Body of pancreas (tissue), 4 donors: ENCODE measurements around the gene MTREX. TPM values are rescaled to one million over a fixed set of nuclear protein-coding genes. Genes with fewer than 3 reads are reported as not detected.

ENCODE experiments used
- ATAC-seq: fragments of 150-250 bp; one replicate; pipeline ENCODE4 v1.9.1; 2016
- DNase-seq, 4 donors: peaks; one replicate each; pipeline ENCODE4 v3.0.0-alpha.2; 2019
- H3K27ac ChIP-seq, 4 donors: fragments of 200-600 bp; sonication (generic); 1 replicate in 3 of 4; 2 replicates in 1 of 4; pipeline versions ENCODE4 v1.5.1 to v1.6.1; 2016 to 2019; ENCODE audit warnings: mild to moderate bottlenecking in 1 of 4, mixed read lengths in 1 of 4, moderate library complexity in 1 of 4
- H3K27me3 ChIP-seq, 2 donors: fragments of 200-600 bp; sonication (generic); one replicate each; pipeline ENCODE4 v1.6.0; 2016; ENCODE audit warnings: mild to moderate bottlenecking in 1 of 2
- H3K36me3 ChIP-seq, 2 donors: fragments of 200-600 bp; sonication (generic); replicated peaks in 1 of 2; 2 replicates each; pipeline ENCODE4 v1.5.1; 2016; ENCODE audit warnings: low read depth in 2 of 2; ENCODE audit not compliant: insufficient read depth in 1 of 2
- H3K4me1 ChIP-seq: fragments of 200-600 bp; sonication (generic); one replicate; pipeline ENCODE4 v1.6.0; 2016
- H3K4me3 ChIP-seq, 2 donors: fragments of 200-600 bp; sonication (generic); 1 replicate in 1 of 2; 2 replicates in 1 of 2; pipeline ENCODE4 v1.5.1; 2016 to 2019
- H3K9me3 ChIP-seq, 3 donors: fragments of 200-600 bp; sonication (generic); 1 replicate in 2 of 3; 2 replicates in 1 of 3; pipeline ENCODE4 v1.5.1; 2016
- POLR2A ChIP-seq, 3 donors: fragments of 450-650 bp; IDR thresholded peaks; one replicate each; pipeline ENCODE4 v1.6.1; 2016; ENCODE audit warnings: antibody characterized with exemption in 3 of 3, mild to moderate bottlenecking in 2 of 3
- WGBS, 2 donors: methylation state at CpG; one replicate each; pipeline ENCODE4 v1.1.5; 2017; 5-methylcytosine and 5-hydroxymethylcytosine counted together
- intact Hi-C: fragments of 100-400 bp; cut with DNase I; formaldehyde crosslinking; loops from one replicate; pipeline ENCODE4 v1.15.1; 2023
- total RNA-seq, 2 donors: library from RNA; depleted of rRNA; stranded (reverse); fragments of >200 nt; gene quantifications; one replicate each; pipeline ENCODE4 v1.1.0, GENCODE V29; 2016
- TF ChIP-seq, protein P1 (sequence below), 7 experiments: fragments of 450-650 bp in 4 of 7; fragments of 200-600 bp in 3 of 7; sonication (generic) in 3 of 7; IDR thresholded peaks; one replicate each; pipeline ENCODE4 v1.5.1; 2016 to 2019; ENCODE audit warnings: antibody characterized with exemption in 7 of 7

Gene MTREX
- total RNA-seq, 2 donors from 2014 or later: 35.5 to 36.9 TPM

GRCh38 chr5:55331321-55331720, 23.5 kb downstream of the MTREX start:
- Histone ChIP-seq H3K4me3 (no peak overlapping the region), H3K27me3 (no peaks in the 10 kb centered on the region), H3K4me1 (no peaks in the 10 kb centered on the region), H3K36me3 (peaks cover 0 to 4% of the 10 kb centered on the region in 2 donors), H3K9me3 (peaks cover 0 to 2% (median 0%) of the 10 kb centered on the region in 3 donors), H3K27ac (no peak overlapping the region)
- 80 to 89% methylated on average over 3 of the region's 3 CpGs for WGBS, 2 donors
- intact Hi-C loops: no loop called here
- ATAC-seq: no peak
- DNase-seq: no peak
- TF ChIP-seq POLR2A (IDR thresholded peaks at IDR 0.05): no peak
- TF ChIP-seq, protein P1, sequence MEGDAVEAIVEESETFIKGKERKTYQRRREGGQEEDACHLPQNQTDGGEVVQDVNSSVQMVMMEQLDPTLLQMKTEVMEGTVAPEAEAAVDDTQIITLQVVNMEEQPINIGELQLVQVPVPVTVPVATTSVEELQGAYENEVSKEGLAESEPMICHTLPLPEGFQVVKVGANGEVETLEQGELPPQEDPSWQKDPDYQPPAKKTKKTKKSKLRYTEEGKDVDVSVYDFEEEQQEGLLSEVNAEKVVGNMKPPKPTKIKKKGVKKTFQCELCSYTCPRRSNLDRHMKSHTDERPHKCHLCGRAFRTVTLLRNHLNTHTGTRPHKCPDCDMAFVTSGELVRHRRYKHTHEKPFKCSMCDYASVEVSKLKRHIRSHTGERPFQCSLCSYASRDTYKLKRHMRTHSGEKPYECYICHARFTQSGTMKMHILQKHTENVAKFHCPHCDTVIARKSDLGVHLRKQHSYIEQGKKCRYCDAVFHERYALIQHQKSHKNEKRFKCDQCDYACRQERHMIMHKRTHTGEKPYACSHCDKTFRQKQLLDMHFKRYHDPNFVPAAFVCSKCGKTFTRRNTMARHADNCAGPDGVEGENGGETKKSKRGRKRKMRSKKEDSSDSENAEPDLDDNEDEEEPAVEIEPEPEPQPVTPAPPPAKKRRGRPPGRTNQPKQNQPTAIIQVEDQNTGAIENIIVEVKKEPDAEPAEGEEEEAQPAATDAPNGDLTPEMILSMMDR (IDR thresholded peaks at IDR 0.05): no peak

DNA sequence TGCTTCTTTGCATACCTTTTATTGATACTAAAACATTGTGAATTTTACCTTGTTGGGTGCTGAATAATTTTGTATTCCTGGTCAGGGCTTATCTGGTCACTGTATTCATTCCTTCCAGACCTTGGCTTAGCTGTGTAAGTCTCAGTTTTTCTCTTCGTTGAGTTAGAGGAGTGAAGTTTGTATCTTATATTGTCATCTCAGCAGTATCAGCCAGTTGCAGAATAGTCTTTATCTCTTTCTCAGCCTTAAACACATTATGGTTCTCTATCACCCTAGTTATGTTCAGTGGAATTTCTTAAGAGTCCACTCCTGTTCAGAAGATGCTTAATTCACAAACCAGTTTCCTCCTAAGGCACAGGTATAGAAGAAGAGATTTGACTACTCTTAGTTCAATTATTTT, 25.2 kb downstream of the MTREX start:
- no peak overlapping the region for H3K4me3 ChIP-seq
- no peaks in the 10 kb centered on the region for H3K4me1 ChIP-seq
- H3K27ac ChIP-seq: no peak overlapping the region
- ATAC-seq (no peak), DNase-seq (no peak)
- WGBS, 2 donors: 64 to 70% methylated on average over 1 of the region's 1 CpG
- TF ChIP-seq POLR2A (IDR thresholded peaks at IDR 0.05): no peak
- TF ChIP-seq, protein P1 (IDR thresholded peaks at IDR 0.05): no peak
- peaks cover 0 to 2% (median 0%) of the 10 kb centered on the region in 3 donors for H3K9me3 ChIP-seq
- H3K27me3 ChIP-seq: no peaks in the 10 kb centered on the region
- intact Hi-C loops: no loop called here
- H3K36me3 ChIP-seq: peaks cover 0 to 4% of the 10 kb centered on the region in 2 donors

GRCh38 chr5:55333811-55334210, 26.0 kb downstream of the MTREX start:
- TF ChIP-seq, protein P1 (IDR thresholded peaks at IDR 0.05): no peak
- no peak for TF ChIP-seq POLR2A (IDR thresholded peaks at IDR 0.05)
- peaks cover 0 to 2% (median 0%) of the 10 kb centered on the region in 3 donors for H3K9me3 ChIP-seq
- intact Hi-C loops: no loop called here
- no peak overlapping the region for H3K4me3 ChIP-seq
- ATAC-seq (no peak), DNase-seq (no peak)
- 97% methylated on average over 2 of the region's 2 CpGs for WGBS, 2 donors
- H3K4me1 ChIP-seq: no peaks in the 10 kb centered on the region
- no peak overlapping the region for H3K27ac ChIP-seq
- peaks cover 0 to 4% of the 10 kb centered on the region in 2 donors for H3K36me3 ChIP-seq
- no peaks in the 10 kb centered on the region for H3K27me3 ChIP-seq

DNA sequence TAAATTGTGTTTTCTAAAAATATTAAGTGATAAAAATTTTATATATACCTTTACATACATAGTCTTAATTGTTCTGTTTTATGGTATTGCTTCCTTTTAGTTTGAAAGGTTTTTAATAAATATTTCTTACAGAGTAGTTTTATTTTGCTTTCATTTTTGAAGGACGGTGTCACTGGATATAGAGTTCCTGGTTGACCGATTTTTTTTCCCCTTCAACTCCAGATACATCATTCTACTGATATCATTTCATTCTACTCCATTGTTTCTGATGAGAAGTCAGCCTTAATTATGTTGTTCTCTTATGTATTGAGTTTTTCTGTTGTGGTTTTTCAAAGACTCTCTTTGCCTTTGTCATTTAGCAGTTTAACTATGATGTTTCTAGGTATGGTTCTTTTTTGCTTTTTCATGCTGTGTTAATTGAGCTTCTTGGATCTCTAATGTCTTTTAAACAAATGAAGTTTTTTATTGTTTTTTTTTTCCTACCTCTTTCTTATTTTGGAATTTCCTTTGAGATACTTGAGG, 30.4 kb downstream of the MTREX start:
- Histone ChIP-seq H3K27ac (no peak overlapping the region), H3K4me3 (no peak overlapping the region), H3K9me3 (peaks cover 0 to 2% (median 0%) of the 10 kb centered on the region in 3 donors), H3K27me3 (no peaks in the 10 kb centered on the region), H3K36me3 (peaks cover 0 to 6% of the 10 kb centered on the region in 2 donors), H3K4me1 (no peaks in the 10 kb centered on the region)
- WGBS, 2 donors: 81 to 84% methylated on average over 2 of the region's 2 CpGs
- intact Hi-C loops: no loop called here
- ATAC-seq: no peak
- no peak for TF ChIP-seq POLR2A (IDR thresholded peaks at IDR 0.05)
- TF ChIP-seq, protein P1 (IDR thresholded peaks at IDR 0.05): no peak
- no peak for DNase-seq

DNA sequence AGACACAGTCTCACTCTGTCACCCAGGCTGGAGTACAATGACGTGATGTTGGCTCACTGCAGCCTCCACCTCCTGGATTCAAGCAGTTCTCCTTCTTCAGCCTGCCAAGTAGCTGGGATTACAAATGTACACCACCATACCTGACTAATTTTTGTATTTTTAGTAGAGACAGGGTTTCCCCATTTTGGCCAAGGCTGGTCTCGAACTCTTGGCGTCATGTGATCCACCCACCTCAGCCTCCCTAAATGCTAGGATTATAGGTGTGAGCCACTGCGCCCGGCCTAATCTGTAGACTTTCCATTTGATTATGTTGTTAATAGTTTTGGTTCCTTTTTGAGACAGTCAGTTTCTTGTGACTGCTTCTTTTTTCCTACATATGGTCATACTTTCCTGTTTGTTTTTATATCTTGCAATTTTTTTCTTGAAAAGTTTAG, 31.0 kb downstream of the MTREX start:
- H3K27ac ChIP-seq: no peak overlapping the region
- H3K4me1 ChIP-seq: no peaks in the 10 kb centered on the region
- H3K4me3 ChIP-seq: no peak overlapping the region
- no peak for TF ChIP-seq POLR2A (IDR thresholded peaks at IDR 0.05)
- TF ChIP-seq, protein P1 (IDR thresholded peaks at IDR 0.05): no peak
- peaks cover 0 to 4% of the 10 kb centered on the region in 2 donors for H3K36me3 ChIP-seq
- intact Hi-C loops: no loop called here
- WGBS, 2 donors: 78 to 90% methylated on average over 5 of the region's 5 CpGs
- peaks cover 0 to 1% (median 0%) of the 10 kb centered on the region in 3 donors for H3K9me3 ChIP-seq
- no peaks in the 10 kb centered on the region for H3K27me3 ChIP-seq
- ATAC-seq: no peak
- DNase-seq: no peak
